Dermis microvascular lymphatic vessel endothelial cell (primary cell): Measurements from ENCODE around the gene SLC6A1. TPM values are rescaled to one million over a fixed set of nuclear protein-coding genes. Genes with fewer than 3 reads are reported as not detected.

Experiments used
- DNase-seq, 2 donors: peaks; one replicate each; pipeline versions ENCODE4 v3.0.0 to v3.0.0-alpha.2; 2010; ENCODE audit warnings: low read depth in 2 of 2
- total RNA-seq: library from RNA; depleted of rRNA; stranded (reverse); fragments of >200 nt; gene quantifications from 2 replicates; pipeline ENCODE4 v1.2.1, GENCODE V29; 2014

The SLC6A1 gene
- total RNA-seq, 1 donor from 2014 or later, result not detected

DNA sequence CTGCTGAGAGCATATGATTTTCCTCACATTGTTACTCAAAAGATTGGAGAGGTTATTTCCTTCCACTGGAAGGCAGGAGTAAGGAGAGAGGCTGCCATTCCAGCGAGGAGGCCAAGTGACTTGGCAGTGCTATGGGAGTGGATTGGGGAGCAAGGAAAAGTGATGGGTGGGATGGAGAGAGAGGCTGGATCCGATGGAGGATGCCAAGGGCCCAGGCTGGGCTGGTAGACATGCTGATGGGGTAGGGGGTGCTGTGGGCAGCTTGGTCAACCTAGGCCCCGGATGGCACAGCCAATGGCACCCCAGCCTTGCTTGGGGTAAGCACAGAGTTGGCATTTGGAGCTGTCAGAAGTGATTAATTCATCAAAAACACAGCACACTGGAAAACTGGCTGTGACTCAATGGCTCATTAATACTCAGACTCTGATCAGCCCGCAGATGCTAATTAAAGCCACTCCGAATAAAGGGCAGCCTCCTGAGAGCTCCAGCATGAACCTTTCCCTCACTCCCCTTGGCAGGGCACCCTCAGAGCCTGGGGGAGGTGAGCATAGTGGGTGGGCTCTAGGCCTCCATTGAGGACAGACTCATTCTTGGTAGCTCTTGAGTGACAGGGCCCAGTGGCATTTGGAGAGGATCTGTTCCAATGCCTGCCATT lies 22.1 kb upstream of the SLC6A1 start:
- no peak for DNase-seq

DNA sequence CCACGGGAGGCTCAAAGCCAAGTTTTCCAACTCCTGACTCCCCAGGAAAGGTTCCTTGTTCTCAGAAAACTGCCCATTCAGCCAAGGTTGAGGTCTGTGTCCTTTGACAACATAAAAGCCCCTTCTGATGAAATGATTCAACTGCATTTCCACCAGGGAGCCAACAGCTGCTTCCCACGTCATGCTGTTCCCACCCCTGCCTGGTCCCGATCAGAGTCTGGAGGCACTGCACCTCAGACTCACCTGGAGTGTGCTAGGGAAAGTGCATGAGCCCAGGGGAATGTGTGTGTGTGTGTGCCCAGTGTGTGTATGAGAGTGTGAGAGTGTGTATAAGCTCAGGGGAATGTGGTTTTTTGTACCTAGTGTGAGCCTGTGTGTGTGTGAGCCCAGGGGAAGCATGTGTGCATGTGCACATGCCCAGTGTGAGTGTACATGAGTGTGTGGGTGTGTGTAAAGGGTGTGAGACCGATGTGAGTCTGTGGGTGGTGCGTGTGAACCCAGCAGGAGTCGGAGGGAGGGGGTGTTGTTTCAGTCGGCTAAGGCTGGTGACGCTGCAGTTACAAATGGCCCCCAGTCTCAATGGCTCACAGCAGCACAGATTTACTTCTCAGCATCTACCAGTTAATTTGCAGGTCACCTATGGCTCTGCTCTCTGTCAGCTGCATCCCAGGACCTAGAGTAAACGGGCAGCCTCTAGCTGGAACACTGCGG lies 20.3 kb upstream of the SLC6A1 start:
- no peak for DNase-seq

DNA sequence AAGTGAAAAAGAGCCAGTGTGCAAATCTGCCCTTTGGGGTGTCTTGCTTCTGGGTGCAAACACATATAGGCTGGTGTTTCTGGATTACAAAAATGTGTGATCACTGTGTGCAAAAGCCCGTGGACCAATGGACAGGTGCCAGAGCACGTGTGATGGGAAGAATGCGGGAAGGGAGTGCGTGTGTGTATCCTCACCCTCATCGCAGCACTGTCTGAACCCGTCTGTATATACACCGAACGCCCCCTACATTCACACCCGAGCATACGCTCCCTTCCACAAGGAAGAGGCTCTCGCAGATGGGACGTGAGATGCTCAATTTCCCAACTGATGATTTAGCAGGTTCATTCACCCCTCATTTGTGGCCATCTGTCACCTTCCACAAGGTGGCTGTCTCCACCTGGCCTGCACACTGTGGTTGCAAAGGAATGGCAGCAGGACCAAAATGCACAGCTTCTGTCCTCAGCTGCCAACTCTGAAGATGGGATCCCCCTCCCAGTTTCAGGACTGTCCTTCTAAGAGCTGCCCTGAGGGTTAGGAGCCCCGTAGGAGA lies 19.4 kb upstream of the SLC6A1 start:
- DNase-seq, result no peak

DNA sequence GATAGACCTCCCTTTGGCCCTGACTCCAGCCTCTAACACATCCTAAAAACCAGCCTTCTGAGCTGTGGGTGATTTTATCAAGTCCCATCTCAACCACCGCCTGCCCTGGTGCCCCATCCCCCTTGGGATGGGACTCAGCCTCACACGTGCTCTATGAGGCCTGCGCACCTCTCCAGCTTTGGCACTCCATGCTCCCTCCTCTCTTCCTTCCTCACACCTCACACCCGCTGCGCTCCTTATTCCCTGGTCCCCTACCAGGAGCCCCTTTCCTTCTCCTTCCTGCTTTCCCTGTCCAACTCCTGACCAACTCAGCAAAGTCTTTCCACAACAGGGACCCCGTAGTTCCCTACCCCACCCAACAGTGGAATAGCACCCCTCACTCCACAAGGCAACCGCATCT lies 18.4 kb upstream of the SLC6A1 start:
- DNase-seq, result no peak

DNA sequence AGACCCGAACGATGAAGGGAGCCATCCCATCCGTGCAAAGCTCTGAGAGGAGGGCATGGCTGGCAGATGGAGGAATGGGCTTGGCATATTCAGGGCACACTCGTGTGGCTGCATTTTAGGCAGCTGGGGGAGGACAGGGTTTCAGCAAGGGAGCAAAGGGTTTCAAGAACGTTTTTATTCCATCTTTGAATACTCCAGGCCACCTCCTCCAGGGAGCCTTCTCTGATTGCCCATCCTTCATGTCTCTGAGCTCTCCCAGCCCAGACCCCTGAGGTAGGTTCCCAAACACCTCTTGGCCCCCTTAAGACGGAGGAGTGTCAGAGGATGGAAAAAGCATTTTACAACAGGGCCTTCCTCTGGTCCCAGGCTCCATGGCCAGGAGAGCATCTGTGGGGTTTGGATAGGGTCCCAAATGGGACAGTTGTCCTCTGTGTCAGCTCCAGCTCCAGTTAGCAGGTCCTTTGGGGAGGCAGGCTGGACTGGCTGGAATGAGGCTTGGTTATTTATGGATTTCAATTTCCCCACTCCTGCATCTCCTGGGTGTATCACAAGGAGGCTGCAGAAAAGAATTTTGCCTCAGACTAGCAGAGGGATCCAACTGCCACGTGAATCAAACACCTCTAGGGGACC lies 17.7 kb upstream of the SLC6A1 start:
- DNase-seq, result no peak

DNA sequence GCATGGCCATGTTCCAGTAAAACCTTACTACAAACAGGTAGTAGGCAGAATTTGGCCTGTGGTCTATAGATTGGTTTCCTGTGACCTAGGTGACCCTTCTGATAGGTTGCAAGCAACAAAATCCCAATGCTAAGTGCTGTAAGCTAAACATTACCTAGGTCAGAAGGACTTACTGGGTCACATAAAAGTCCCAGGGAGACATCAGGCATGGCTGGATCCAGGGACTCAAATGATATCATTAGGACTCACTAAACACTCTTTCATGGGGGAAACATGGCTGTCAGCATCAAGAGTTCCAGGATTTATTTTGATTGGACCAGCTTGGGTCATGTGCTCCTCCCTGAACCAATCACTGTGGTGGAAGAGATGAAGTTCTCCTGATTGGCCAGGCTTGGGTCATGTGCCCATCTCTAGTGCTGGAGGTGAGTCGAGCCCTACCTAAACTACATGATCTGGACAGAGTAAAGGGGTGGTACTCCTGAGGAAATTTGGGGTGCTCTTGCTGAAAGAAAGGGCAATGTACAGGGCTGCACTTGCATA lies 16.8 kb upstream of the SLC6A1 start:
- DNase-seq, result no peak

DNA sequence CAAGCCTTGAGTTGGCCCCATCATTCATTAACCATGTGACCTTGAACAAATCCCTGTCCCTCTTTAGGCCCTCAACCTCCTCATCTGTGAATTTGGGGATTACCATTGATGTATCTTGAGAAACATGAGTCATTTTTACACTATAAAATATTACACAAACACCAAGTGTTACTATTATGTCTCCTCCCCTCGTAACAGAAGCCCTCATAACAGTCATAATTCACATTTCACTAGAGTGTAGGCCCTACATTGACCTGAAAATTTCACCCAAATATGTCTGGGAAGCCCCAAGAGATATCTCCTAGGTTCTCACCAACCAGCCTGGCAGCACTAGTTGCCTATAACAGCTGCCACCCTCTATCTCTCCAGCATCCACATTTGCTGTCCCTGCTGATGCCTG lies 15.8 kb upstream of the SLC6A1 start:
- no peak for DNase-seq

DNA sequence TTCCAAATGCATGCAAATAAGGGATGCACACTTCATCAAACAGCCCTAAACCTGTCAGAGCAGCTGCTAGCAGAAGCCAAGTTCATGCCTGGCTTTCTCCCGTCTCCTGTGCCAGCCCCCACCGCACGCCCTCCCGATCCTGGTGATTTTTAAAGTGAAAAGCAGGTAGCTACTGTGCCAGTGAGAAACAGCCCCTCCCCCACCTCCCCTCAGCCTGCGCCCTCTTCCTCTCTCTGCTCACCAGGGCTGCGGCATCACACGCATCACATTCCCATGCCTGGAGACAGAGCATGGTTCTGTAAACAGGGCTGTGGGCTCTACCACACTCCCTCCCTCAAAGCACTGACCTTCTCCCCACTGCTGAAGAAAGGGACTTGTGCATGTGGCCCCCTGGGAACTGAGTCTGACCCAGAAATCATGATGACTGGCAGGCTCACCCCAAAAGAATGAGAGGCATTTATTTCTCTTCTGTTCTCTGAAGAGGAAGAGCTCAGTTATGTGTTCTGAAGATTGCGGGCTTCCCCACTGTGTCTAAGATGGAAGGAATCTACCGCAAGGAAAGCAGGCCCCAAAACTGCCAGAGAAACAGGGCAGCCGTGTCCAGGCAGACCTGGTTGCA lies 14.5 kb upstream of the SLC6A1 start:
- no peak for DNase-seq

DNA sequence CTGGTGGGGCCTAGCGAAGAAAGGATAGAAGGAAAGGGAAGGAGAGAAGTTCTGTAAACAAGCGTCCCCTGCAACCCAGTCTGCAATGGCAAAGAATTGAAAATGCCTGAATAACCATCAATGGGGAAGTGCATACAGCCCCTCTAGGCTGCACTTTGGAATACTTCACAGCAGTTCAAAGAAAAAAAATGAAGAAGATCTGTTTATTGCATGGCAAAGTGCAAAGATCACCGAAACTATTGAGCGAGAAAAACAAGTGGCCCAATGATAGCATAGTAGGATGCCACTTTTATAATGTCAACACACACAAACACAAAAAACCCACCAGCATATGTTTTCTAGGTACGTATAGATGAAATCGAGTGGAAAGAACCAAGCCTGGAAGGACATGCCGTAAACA lies 13.6 kb upstream of the SLC6A1 start:
- DNase-seq, result no peak

DNA sequence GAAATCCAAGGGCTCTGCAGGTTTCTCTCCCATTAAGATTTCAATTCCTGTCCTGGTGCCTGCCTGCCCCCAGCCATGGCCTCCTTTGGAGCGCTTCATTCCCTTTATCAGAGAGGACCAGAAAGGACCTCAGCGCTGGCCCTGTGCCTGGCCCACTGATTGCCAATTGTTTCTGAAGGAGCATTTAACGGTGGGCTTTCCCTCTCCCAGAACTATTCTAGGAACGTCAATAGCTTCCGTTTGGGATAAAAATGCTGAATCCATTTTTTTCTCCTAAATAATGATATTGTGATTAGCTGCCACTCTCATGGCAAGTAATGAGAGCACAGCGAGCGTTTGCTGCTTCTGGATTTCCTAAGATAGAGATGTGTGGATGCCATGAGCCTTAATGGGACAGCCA lies 12.2 kb upstream of the SLC6A1 start:
- DNase-seq, result no peak

DNA sequence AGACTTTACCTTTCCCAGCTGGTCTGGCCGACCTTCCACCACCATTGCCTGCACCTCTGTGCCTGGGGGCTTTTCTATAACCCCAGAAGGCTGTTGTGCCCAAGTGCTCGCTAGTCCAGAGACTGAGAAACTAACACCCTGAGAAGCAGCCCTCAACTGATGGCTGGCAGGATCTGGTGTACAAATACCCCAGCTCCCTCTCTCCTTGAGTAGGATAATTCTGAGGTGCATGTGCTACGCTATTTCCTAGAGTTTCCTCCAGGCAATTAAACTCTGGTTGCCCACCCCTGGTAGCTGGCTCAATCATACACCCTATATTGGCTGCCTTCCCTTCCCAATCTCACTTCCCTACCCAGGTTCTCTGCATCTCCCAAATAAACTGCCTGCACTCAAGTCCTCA lies 11.5 kb upstream of the SLC6A1 start:
- DNase-seq, result no peak

DNA sequence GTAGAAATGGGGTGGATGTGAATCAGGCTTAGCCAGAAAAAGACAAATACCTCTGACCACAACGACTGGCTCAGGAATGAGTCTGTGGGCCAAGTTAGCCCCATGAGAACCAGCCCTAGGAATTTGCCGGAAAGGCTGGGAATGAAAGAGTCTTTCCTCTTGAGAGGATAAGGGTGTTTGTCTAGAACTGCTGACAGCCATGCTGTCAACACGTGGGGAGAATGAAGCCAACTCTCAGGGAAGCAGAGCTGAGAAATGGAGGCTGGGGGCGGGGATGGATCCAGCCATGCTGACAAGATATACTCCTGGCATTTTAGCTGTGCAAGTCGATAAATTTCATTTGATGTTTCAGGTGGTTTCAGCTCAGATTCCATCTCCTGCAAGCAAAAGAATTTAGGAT lies 10.6 kb upstream of the SLC6A1 start:
- DNase-seq, result peak in 1 of 2 donors; percentile 28

DNA sequence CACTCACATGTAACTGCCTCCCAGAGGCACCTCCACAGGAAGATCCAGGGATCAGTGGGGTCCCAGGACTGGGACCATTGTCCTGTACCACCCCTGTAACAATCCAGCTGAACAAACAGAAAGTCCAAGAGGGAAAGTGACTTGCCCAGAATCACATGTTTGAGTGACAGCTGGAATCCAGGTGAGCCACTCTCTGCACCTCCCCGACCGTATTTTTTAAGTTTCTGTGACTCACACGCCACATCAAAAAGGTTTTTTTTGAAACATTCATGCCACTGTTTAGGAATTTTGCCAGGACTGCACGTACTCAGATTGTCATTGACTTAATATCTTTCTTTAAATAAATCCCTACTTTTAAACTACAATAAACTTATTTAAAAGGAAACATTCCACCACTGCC lies 9.8 kb upstream of the SLC6A1 start:
- peak; percentile 5 to 48 for DNase-seq

DNA sequence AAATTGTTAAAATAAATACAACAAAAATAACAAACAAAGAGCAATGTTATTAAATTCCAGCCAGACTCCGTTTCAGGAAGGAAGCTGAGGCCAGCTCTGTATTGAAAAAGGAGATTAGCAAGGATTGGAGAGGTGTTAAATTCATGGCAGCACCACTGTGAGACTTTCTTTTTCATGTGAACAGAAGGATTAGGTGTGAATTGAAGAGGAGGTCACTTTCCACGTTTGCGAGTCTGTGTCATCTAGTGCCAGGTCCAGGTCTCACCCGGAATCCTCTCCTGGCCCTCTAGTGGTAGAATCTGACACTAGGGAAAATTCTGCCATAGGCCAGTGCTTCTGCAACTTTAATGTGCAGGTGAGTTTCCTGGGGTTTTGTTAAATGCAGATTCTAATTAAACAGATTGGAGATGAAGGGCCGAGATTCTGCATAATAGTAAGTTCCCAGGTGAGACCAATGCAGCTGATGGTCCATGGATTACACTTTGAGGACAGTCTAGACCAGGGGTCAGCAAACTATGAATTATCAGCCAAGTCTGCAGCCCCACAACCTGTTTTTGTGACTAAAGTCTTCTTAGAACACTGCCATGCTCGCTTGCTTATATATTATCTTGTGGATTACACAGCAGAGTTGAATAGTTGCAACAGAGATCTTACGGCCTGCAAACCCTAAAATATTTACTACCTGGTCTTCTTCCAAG lies 9.2 kb upstream of the SLC6A1 start:
- peak; percentile 48 to 63 for DNase-seq

DNA sequence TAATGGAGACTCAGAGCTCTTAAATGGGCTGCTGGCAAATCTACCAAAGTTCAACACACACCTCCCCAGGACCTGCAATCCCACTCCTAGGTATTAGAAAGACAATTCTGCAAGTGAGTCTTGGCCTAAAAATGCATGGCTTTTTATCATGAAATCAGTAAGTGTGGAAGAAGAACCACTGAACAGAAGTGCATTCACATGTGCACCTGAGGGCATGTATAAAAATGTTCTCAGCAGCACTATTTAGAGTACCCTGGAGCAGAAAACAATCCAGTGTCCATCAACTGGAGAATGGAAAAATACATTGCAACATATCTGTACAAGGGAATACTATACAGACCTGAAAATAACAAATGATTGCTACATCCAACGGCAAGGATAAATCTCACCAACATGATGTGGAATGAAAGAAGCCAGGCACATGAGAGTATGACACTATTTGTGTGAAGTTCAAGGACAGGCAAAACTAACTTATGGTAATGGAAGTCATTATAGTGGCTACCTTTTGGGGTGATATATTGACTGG lies 8.1 kb upstream of the SLC6A1 start:
- no peak for DNase-seq

DNA sequence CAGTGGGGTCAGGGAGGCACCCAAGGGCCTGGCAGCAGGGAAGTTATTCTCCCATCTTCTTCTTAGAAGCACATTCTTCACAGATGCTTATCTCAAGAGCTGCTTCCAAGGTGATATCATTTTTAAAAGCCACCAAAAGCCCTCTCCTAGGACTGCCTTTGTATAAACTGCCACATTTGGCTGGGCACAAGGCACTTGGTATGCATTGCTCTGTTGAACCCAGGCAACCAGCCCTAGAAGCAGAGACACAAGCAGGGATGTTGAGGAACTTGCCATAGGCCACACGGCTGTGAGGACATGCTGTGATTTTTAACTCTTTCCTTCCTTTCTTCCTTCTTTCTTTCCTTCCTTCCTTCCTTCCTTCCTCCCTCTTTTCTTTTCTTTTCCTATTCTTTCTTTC lies 7.4 kb upstream of the SLC6A1 start:
- no peak for DNase-seq

DNA sequence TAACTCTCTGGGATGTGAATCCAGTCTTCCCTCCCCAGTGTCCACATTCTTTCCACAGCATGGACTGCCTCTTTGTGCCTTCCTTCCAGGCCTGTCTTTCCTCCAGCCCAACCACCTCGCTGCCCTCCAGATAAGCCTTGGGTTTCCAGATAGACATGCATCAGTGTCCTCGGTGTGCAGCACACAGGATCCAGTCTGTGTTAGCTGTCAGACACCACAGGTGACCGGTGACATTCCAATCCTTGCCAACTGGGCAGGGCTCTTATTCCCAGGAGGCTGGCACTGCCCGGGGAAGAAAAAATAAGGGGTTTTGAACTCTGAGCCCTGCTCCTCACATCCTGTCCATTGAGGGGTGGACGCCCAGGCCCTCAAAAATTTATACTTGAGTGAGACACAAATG lies 6.0 kb upstream of the SLC6A1 start:
- no peak for DNase-seq

DNA sequence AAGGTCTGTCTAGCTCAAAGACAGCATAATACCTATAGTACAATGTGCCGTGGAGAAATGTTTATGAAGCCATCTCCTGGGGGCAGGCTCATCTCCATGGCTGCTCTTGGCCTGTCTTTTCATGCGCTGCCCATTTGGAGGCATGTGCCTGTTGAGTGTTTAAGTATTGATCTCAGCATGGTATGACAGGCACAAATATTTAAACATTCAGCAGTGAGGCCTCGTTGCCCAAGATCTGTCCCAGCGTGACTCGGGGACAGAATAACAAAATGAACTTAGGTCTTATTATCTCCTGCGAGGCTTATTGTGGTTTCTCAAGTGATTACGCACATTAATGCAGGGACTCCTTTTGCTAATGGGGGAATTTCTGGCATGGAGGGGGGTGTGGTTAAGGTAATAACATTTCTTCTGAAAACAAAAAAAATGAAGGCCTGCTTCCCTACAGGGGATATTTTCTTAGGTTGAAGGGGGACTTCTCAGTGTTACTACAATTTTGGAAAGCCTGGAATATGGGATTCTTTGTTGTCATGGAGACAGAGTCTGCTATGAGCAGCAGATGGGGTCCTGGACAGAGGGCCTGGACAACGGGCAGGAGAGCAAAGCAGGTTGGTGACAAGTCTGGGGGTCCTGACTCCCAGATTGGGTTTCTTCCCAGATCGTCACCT lies 4.4 kb upstream of the SLC6A1 start:
- no peak for DNase-seq

DNA sequence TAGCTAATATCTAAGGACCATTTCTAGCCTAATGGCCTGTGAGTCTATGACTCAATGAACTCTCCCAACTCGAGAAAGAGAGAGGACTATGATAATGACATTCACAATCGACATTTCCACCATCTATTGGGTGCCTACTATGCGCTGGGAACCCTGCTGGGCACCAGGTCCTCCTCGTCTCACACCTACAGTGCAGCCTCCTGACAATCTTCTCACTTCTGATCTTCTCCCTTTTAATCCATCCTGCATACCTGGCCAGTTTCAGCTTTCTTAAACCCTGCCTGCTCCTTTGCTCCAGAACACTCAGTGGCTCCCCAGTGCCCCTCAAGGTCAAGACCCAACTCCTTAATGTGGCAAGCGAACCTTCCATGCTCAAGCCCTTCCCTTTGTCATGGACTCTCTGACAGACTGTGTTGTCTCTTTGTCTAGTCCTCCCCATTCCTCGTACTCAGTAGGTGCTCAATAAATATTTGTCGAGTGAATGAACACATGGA lies 3.5 kb upstream of the SLC6A1 start:
- no peak for DNase-seq

DNA sequence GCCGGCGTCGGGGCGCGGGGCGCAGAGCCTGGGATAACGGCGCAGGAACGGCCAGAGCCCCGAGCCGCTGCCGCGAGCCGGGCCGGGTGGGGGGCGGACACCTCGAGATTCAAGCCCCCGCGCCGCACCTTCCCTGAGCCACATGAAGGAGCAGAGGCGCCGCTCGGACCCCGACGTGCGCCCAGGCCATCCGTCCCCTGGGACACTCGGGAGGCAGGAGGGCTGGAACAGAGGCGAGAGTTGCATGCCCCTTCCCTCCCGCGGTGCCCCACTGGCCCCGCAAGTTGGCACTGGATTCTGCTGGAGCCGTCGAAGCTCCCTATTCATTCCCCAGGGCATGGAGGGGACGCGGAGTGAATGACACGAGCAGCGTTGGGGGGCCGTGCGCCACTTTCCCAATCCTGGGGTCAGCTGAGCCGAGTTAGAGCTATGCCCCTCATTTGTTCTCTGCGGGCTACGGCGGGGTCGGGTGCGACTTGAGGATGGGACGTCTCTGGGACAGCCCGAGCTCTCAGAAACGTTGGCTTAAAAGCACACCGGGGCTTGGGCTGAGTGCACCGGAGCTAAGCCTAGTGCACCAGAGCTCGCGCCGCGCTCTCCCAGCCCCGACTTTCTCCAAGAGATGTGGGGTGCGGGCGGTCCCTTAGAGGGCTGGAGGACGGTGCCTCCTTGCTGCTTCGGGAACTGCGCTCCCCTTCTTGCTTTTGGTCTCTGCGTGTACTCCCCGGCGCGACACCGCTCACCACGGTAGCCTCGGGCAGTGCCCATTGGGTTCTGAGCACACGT lies 588 bp downstream of the SLC6A1 start:
- DNase-seq, result no peak
